Colonic mucosa (tissue), 4 donors: ENCODE data around the gene EPB41L3. TPM values are rescaled to one million over a fixed set of nuclear protein-coding genes. Genes with fewer than 3 reads are reported as not detected.

ENCODE experiments used
- DNase-seq: peaks from one replicate; pipeline ENCODE4 v3.0.0-alpha.2; 2020
- H3K27ac ChIP-seq: fragments of 200-600 bp; one replicate; pipeline ENCODE4 v1.8.0; 2021
- H3K27me3 ChIP-seq: fragments of 200-600 bp; one replicate; pipeline ENCODE4 v1.8.0; 2021
- H3K36me3 ChIP-seq: fragments of 200-600 bp; one replicate; pipeline ENCODE4 v1.8.0; 2021
- H3K4me1 ChIP-seq: fragments of 200-600 bp; one replicate; pipeline ENCODE4 v1.8.0; 2021; ENCODE audit warnings: mild to moderate bottlenecking
- H3K4me3 ChIP-seq: fragments of 200-600 bp; one replicate; pipeline ENCODE4 v1.8.0; 2021
- H3K9ac ChIP-seq, 2 donors: one replicate each; pipeline ENCODE4 v1.7.0; 2013; ENCODE audit warnings: control low read depth in 2 of 2, low read depth in 2 of 2, low read length in 2 of 2
- H3K9me3 ChIP-seq: fragments of 200-600 bp; one replicate; pipeline ENCODE4 v1.8.0; 2021
- CTCF ChIP-seq: fragments of 200-600 bp; IDR thresholded peaks from one replicate; pipeline ENCODE4 v1.8.0; 2022; ENCODE audit warnings: antibody characterized with exemption, mild to moderate bottlenecking
- intact Hi-C: fragments of 100-400 bp; cut with DNase I; formaldehyde crosslinking; loops from one replicate; pipeline ENCODE4 v1.14.1; 2022
- total RNA-seq, 2 donors: library from RNA; stranded (reverse); fragmentation: NEBNext Ultra II Directional in 1 of 2; extraction: Animal tissue kit (Norgen Biotek cat#: 25700) in 1 of 2; gene quantifications; one replicate each; pipeline ENCODE4 v1.2.1, GENCODE V29; 2021
- donor health status: healthy.
- donor health status: DM: no; HTN: no; CAD: no.
- donor health status: DM: no; HTN: no; CAD: no.

EPB41L3 gene
- total RNA-seq, 2 donors from 2014 or later = 43.3 to 78.0 TPM

GRCh38 chr18:5415665-5416064 is 128.1 kb downstream of the EPB41L3 start:
- no peak for DNase-seq
- no peak overlapping the region for H3K4me3 ChIP-seq
- H3K9me3 ChIP-seq = no peaks in the 10 kb centered on the region
- H3K36me3 ChIP-seq = no peaks in the 10 kb centered on the region
- intact Hi-C loops = no loop called here
- no peaks in the 10 kb centered on the region for H3K4me1 ChIP-seq
- no peak for TF ChIP-seq CTCF
- H3K27ac ChIP-seq = no peak overlapping the region
- no peak overlapping the region for H3K9ac ChIP-seq
- H3K27me3 ChIP-seq = no peaks in the 10 kb centered on the region

GRCh38 chr18:5415031-5415430 is 128.8 kb downstream of the EPB41L3 start:
- intact Hi-C loops = no loop called here
- Histone ChIP-seq H3K4me1 (no peaks in the 10 kb centered on the region), H3K27me3 (no peaks in the 10 kb centered on the region), H3K36me3 (no peaks in the 10 kb centered on the region), H3K9ac (no peak overlapping the region), H3K4me3 (no peak overlapping the region), H3K27ac (no peak overlapping the region), H3K9me3 (no peaks in the 10 kb centered on the region)
- TF ChIP-seq CTCF = no peak
- DNase-seq = no peak

- Histone ChIP-seq H3K4me1 (no peaks in the 10 kb centered on the region), H3K36me3 (no peaks in the 10 kb centered on the region), H3K9me3 (no peaks in the 10 kb centered on the region), H3K9ac (no peak overlapping the region), H3K27ac (no peak overlapping the region), H3K4me3 (no peak overlapping the region), H3K27me3 (no peaks in the 10 kb centered on the region)
- intact Hi-C loops = no loop called here
- no peak for DNase-seq
- no peak for TF ChIP-seq CTCF
Observed at GRCh38 chr18:5414546-5414945, 129.3 kb downstream of the EPB41L3 start.

- H3K27ac ChIP-seq = no peak overlapping the region
- H3K4me3 ChIP-seq = no peak overlapping the region
- no peaks in the 10 kb centered on the region for H3K4me1 ChIP-seq
- no peaks in the 10 kb centered on the region for H3K9me3 ChIP-seq
- intact Hi-C loops = no loop called here
- no peak overlapping the region for H3K9ac ChIP-seq
- no peak for TF ChIP-seq CTCF
- H3K27me3 ChIP-seq = no peaks in the 10 kb centered on the region
- H3K36me3 ChIP-seq = no peaks in the 10 kb centered on the region
- DNase-seq = no peak
Observed at GRCh38 chr18:5413447-5413846, 130.3 kb downstream of the EPB41L3 start.

- no peak overlapping the region for H3K4me3 ChIP-seq
- intact Hi-C loops = no loop called here
- no peak overlapping the region for H3K9ac ChIP-seq
- H3K27me3 ChIP-seq = no peaks in the 10 kb centered on the region
- H3K4me1 ChIP-seq = no peaks in the 10 kb centered on the region
- no peaks in the 10 kb centered on the region for H3K9me3 ChIP-seq
- DNase-seq = no peak
- H3K36me3 ChIP-seq = no peaks in the 10 kb centered on the region
- no peak overlapping the region for H3K27ac ChIP-seq
- no peak for TF ChIP-seq CTCF
Observed at GRCh38 chr18:5410582-5410981, 133.2 kb downstream of the EPB41L3 start.

GRCh38 chr18:5398269-5398668 is 145.5 kb downstream of the EPB41L3 start:
- Histone ChIP-seq H3K27me3 (no peaks in the 10 kb centered on the region), H3K27ac (no peak overlapping the region), H3K4me1 (no peaks in the 10 kb centered on the region), H3K9ac (no peak overlapping the region), H3K36me3 (no peaks in the 10 kb centered on the region), H3K9me3 (no peaks in the 10 kb centered on the region), H3K4me3 (no peak overlapping the region)
- no peak for TF ChIP-seq CTCF
- intact Hi-C loops = no loop called here
- DNase-seq = no peak
